ENCODE results near the gene NAV2. TPM values are rescaled to one million over a fixed set of nuclear protein-coding genes. Genes with fewer than 3 reads are reported as not detected.
"Not testable (repeated sequence)": the region's sequence is repeated elsewhere in the genome, so short reads cannot be mapped to it uniquely, and the experiment has no call there.

NAV2 gene
- total and polyA plus RNA-seq, 5 donors = 4.4 to 12.9 (median 8.6) TPM

GRCh38 chr11:19953336-19953735 is 240.7 kb downstream of the NAV2 start:
- Histone ChIP-seq H3K27ac (ENCODE audit: low read length) (peak overlapping the region; percentile 48), H3K9me3 (ENCODE audit: control insufficient read depth, low read length) (no peaks in the 10 kb centered on the region), H3K4me1 (ENCODE audit: control insufficient read depth, insufficient read depth, low read length) (peaks cover 7% of the 10 kb centered on the region), H3K27me3 (ENCODE audit: control insufficient read depth, insufficient read depth) (no peaks in the 10 kb centered on the region), H3K4me3 (ENCODE audit: low read length) (no peak overlapping the region)
- no peak for ATAC-seq
- whole genome bisulfite sequencing = 63% methylated on average over 4 of the region's 4 CpGs
- intact Hi-C loops (cut with DNase I) = loop anchor here (5.0 to 10.0 kb wide), 5 partner anchors 101 to 179 kb away; no protein-coding TSS in a partner anchor
- DNase-seq = no peak

GRCh38 chr11:19953909-19954308 is 241.3 kb downstream of the NAV2 start:
- ATAC-seq (peak; percentile 51 to 71), DNase-seq (no peak)
- WGBS = 55% methylated on average over 2 of the region's 2 CpGs
- Histone ChIP-seq H3K27me3 (ENCODE audit: control insufficient read depth, insufficient read depth) (no peaks in the 10 kb centered on the region), H3K4me1 (ENCODE audit: control insufficient read depth, insufficient read depth, low read length) (peaks cover 7% of the 10 kb centered on the region), H3K27ac (ENCODE audit: low read length) (no peak overlapping the region), H3K9me3 (ENCODE audit: control insufficient read depth, low read length) (no peaks in the 10 kb centered on the region), H3K4me3 (ENCODE audit: low read length) (no peak overlapping the region)
- intact Hi-C loops (cut with DNase I) = loop anchor here (5.0 to 10.0 kb wide), 5 partner anchors 101 to 178 kb away; no protein-coding TSS in a partner anchor

GRCh38 chr11:19954899-19955298 is 242.3 kb downstream of the NAV2 start:
- H3K27me3 ChIP-seq (ENCODE audit: control insufficient read depth, insufficient read depth) = no peaks in the 10 kb centered on the region
- ATAC-seq (no peak), DNase-seq (no peak)
- H3K9me3 ChIP-seq (ENCODE audit: control insufficient read depth, low read length) = no peaks in the 10 kb centered on the region
- H3K4me3 ChIP-seq (ENCODE audit: low read length) = no peak overlapping the region
- peaks cover 7% of the 10 kb centered on the region for H3K4me1 ChIP-seq (ENCODE audit: control insufficient read depth, insufficient read depth, low read length)
- H3K27ac ChIP-seq (ENCODE audit: low read length) = no peak overlapping the region
- intact Hi-C loops (cut with DNase I) = loop anchor here (5.0 to 10.0 kb wide), 5 partner anchors 100 to 177 kb away; no protein-coding TSS in a partner anchor

GRCh38 chr11:19955660-19956059 is 243.0 kb downstream of the NAV2 start:
- Histone ChIP-seq H3K27ac (ENCODE audit: low read length) (peak overlapping the region; percentile 20), H3K4me1 (ENCODE audit: control insufficient read depth, insufficient read depth, low read length) (peaks cover 7% of the 10 kb centered on the region), H3K4me3 (ENCODE audit: low read length) (no peak overlapping the region), H3K27me3 (ENCODE audit: control insufficient read depth, insufficient read depth) (no peaks in the 10 kb centered on the region), H3K9me3 (ENCODE audit: control insufficient read depth, low read length) (no peaks in the 10 kb centered on the region)
- intact Hi-C loops (cut with DNase I) = loop anchor here in 2 of 4 donors (10.0 kb wide), 2 partner anchors 99 to 159 kb away; no protein-coding TSS in a partner anchor
- ATAC-seq (peak; percentile 23 to 60), DNase-seq (no peak)
- WGBS = 47% methylated on average over 7 of the region's 7 CpGs

- Histone ChIP-seq H3K27ac (ENCODE audit: low read length) (peak overlapping the region; percentile 20), H3K4me1 (ENCODE audit: control insufficient read depth, insufficient read depth, low read length) (peaks cover 7% of the 10 kb centered on the region), H3K9me3 (ENCODE audit: control insufficient read depth, low read length) (no peaks in the 10 kb centered on the region), H3K27me3 (ENCODE audit: control insufficient read depth, insufficient read depth) (no peaks in the 10 kb centered on the region), H3K4me3 (ENCODE audit: low read length) (no peak overlapping the region)
- intact Hi-C loops (cut with DNase I) = loop anchor here in 2 of 4 donors (10.0 kb wide), 2 partner anchors 99 to 159 kb away; no protein-coding TSS in a partner anchor
- DNase-seq (no peak), ATAC-seq (no peak)
- WGBS = 69% methylated on average over 4 of the region's 4 CpGs
Measured at GRCh38 chr11:19956228-19956627, 243.6 kb downstream of the NAV2 start.

- 55% methylated on average over 7 of the region's 7 CpGs for WGBS
- no peak for DNase-seq
- Histone ChIP-seq H3K4me3 (ENCODE audit: low read length) (no peak overlapping the region), H3K9me3 (ENCODE audit: control insufficient read depth, low read length) (no peaks in the 10 kb centered on the region), H3K27me3 (ENCODE audit: control insufficient read depth, insufficient read depth) (no peaks in the 10 kb centered on the region), H3K27ac (ENCODE audit: low read length) (peak overlapping the region; percentile 20), H3K4me1 (ENCODE audit: control insufficient read depth, insufficient read depth, low read length) (peaks cover 7% of the 10 kb centered on the region)
- intact Hi-C loops (cut with DNase I) = loop anchor here in 2 of 4 donors (10.0 kb wide), 2 partner anchors 97 to 157 kb away; no protein-coding TSS in a partner anchor
- ATAC-seq = peak; percentile 43 to 56
Measured at GRCh38 chr11:19957294-19957943, 244.8 kb downstream of the NAV2 start.

- ATAC-seq = no peak
- WGBS = 73% methylated on average over 3 of the region's 3 CpGs
- DNase-seq = no peak
- no peaks in the 10 kb centered on the region for H3K9me3 ChIP-seq (ENCODE audit: control insufficient read depth, low read length)
- H3K4me1 ChIP-seq (ENCODE audit: control insufficient read depth, insufficient read depth, low read length) = peaks cover 7% of the 10 kb centered on the region
- H3K27me3 ChIP-seq (ENCODE audit: control insufficient read depth, insufficient read depth) = no peaks in the 10 kb centered on the region
- no peak overlapping the region for H3K27ac ChIP-seq (ENCODE audit: low read length)
- H3K4me3 ChIP-seq (ENCODE audit: low read length) = no peak overlapping the region
- intact Hi-C loops (cut with DNase I) = loop anchor here in 2 of 4 donors (10.0 kb wide), 2 partner anchors 97 to 157 kb away; no protein-coding TSS in a partner anchor
Measured at GRCh38 chr11:19958204-19958603, 245.6 kb downstream of the NAV2 start.

- Histone ChIP-seq H3K27ac (ENCODE audit: low read length) (no peak overlapping the region), H3K4me3 (ENCODE audit: low read length) (no peak overlapping the region), H3K27me3 (ENCODE audit: control insufficient read depth, insufficient read depth) (no peaks in the 10 kb centered on the region), H3K4me1 (ENCODE audit: control insufficient read depth, insufficient read depth, low read length) (peaks cover 3% of the 10 kb centered on the region), H3K9me3 (ENCODE audit: control insufficient read depth, low read length) (no peaks in the 10 kb centered on the region)
- intact Hi-C loops (cut with DNase I) = loop anchor here in 2 of 4 donors (10.0 kb wide), 2 partner anchors 96 to 156 kb away; no protein-coding TSS in a partner anchor
- WGBS = 93% methylated on average over 3 of the region's 3 CpGs
- no peak for DNase-seq
- ATAC-seq = no peak
Measured at GRCh38 chr11:19959210-19959609, 246.6 kb downstream of the NAV2 start.

- H3K4me3 ChIP-seq (ENCODE audit: low read length) = no peak overlapping the region
- WGBS = 95% methylated on average over 10 of the region's 10 CpGs
Measured at GRCh38 chr11:19959648-19960059, 247.0 kb downstream of the NAV2 start.

GRCh38 chr11:19960410-19960809 is 247.8 kb downstream of the NAV2 start:
- ATAC-seq; intact Hi-C loops (cut with DNase I); H3K4me3 ChIP-seq (ENCODE audit: low read length); H3K4me1 ChIP-seq (ENCODE audit: control insufficient read depth, insufficient read depth, low read length); H3K27ac ChIP-seq (ENCODE audit: low read length); H3K27me3 ChIP-seq (ENCODE audit: control insufficient read depth, insufficient read depth); H3K9me3 ChIP-seq (ENCODE audit: control insufficient read depth, low read length); DNase-seq: not testable (repeated sequence)
- over 99% methylated on average over 3 of the region's 3 CpGs for WGBS

More at GRCh38 chr11:19959648-19960059, 247.0 kb downstream of the NAV2 start:
- Histone ChIP-seq H3K4me1 (ENCODE audit: control insufficient read depth, insufficient read depth, low read length) (peaks cover 3% of the 10 kb centered on the region), H3K9me3 (ENCODE audit: control insufficient read depth, low read length) (no peaks in the 10 kb centered on the region), H3K27ac (ENCODE audit: low read length) (no peak overlapping the region), H3K27me3 (ENCODE audit: control insufficient read depth, insufficient read depth) (no peaks in the 10 kb centered on the region)
- DNase-seq (no peak), ATAC-seq (no peak)
- intact Hi-C loops (cut with DNase I) = loop anchor here in 2 of 4 donors (10.0 kb wide), 2 partner anchors 95 to 155 kb away; no protein-coding TSS in a partner anchor

GRCh38 chr11:19961225-19961624 is 248.6 kb downstream of the NAV2 start:
- DNase-seq = no peak
- no peaks in the 10 kb centered on the region for H3K27me3 ChIP-seq (ENCODE audit: control insufficient read depth, insufficient read depth)
- no peak overlapping the region for H3K27ac ChIP-seq (ENCODE audit: low read length)
- no peak overlapping the region for H3K4me3 ChIP-seq (ENCODE audit: low read length)
- H3K4me1 ChIP-seq (ENCODE audit: control insufficient read depth, insufficient read depth, low read length) = peaks cover 3% of the 10 kb centered on the region
- intact Hi-C loops (cut with DNase I) = no loop called here
- 74% methylated on average over 4 of the region's 4 CpGs for WGBS
- no peak for ATAC-seq
- no peaks in the 10 kb centered on the region for H3K9me3 ChIP-seq (ENCODE audit: control insufficient read depth, low read length)
